GM19023 (cell line): ENCODE measurements around the gene INPP5F.

Experiments
- ATAC-seq: cut with Tn5 transposase; IDR thresholded peaks from one replicate; pipeline ENCODE4 v1.9.1; 2021; ENCODE audit warnings: mild to moderate bottlenecking, moderate library complexity; ENCODE audit not compliant: unreplicated experiment

INPP5F gene

GRCh38 chr10:119725828-119726675 lies at the start of gene INPP5F:
INPP5F (plus strand) TSS chr10:119726050; CDS start chr10:119726263, 213 bp downstream.
- peak; percentile 84 for ATAC-seq

GRCh38 chr10:119677126-119677525 lies 48.7 kb upstream of the INPP5F start:
- no peak for ATAC-seq

- ATAC-seq = no peak
These were observed 47.7 kb upstream of the INPP5F start for GRCh38 chr10:119677904-119678755.

- no peak for ATAC-seq
These were observed 46.4 kb upstream of the INPP5F start for GRCh38 chr10:119679480-119679829.

GRCh38 chr10:119680050-119680449 lies 45.8 kb upstream of the INPP5F start:
- ATAC-seq = no peak

- ATAC-seq = no peak
These were observed 45.2 kb upstream of the INPP5F start for GRCh38 chr10:119680650-119681081.

- ATAC-seq = peak; percentile 85
These were observed 39.2 kb upstream of the INPP5F start for GRCh38 chr10:119686465-119687191.

- ATAC-seq = no peak
These were observed 38.4 kb upstream of the INPP5F start for GRCh38 chr10:119687192-119688032.

- no peak for ATAC-seq
These were observed 37.8 kb upstream of the INPP5F start for GRCh38 chr10:119688033-119688508.

GRCh38 chr10:119689016-119689580 lies 36.8 kb upstream of the INPP5F start:
- ATAC-seq = no peak

GRCh38 chr10:119691726-119692125 lies 34.1 kb upstream of the INPP5F start:
- ATAC-seq = no peak

- ATAC-seq = no peak
These were observed 32.4 kb upstream of the INPP5F start for GRCh38 chr10:119693262-119693957.

- ATAC-seq = no peak
These were observed 31.2 kb upstream of the INPP5F start for GRCh38 chr10:119694608-119695007.

GRCh38 chr10:119700321-119700954 lies 25.4 kb upstream of the INPP5F start:
- no peak for ATAC-seq

- no peak for ATAC-seq
These were observed 24.0 kb upstream of the INPP5F start for GRCh38 chr10:119701861-119702260.

GRCh38 chr10:119702583-119702982 lies 23.3 kb upstream of the INPP5F start:
- ATAC-seq = no peak

GRCh38 chr10:119703903-119704508 lies 21.8 kb upstream of the INPP5F start:
- ATAC-seq = no peak

GRCh38 chr10:119705434-119705831 lies 20.4 kb upstream of the INPP5F start:
- peak; percentile 45 for ATAC-seq
